DND-41 (cell line): ENCODE data around the gene TET2.

Source experiments
- ATAC-seq: fragments of 200-7000 bp; cut with Tn5 transposase; 3 replicates; pipeline ENCODE4 v1.9.1; 2021; ENCODE audit warnings: low read depth; ENCODE audit not compliant: insufficient read depth
- DNase-seq: peaks from one replicate; pipeline ENCODE4 v3.0.0-alpha.2; 2020
- H2AFZ ChIP-seq: 2 replicates; pipeline ENCODE4 v1.6.0; 2012; ENCODE audit warnings: low read depth, low read length
- H3K27ac ChIP-seq: 2 replicates; pipeline ENCODE4 v1.5.1; 2012; ENCODE audit warnings: low read length, inconsistent platforms
- H3K27me3 ChIP-seq: fragments of 200-600 bp; sonication (generic); 2 replicates; pipeline ENCODE4 v1.6.0; 2012; ENCODE audit warnings: low read length, mild to moderate bottlenecking, inconsistent platforms; ENCODE audit not compliant: insufficient read depth, poor library complexity
- H3K36me3 ChIP-seq: 2 replicates; pipeline ENCODE4 v1.5.1; 2012; ENCODE audit warnings: low read length, inconsistent platforms; ENCODE audit not compliant: insufficient read depth
- H3K4me1 ChIP-seq: 2 replicates; pipeline ENCODE4 v1.5.1; 2012; ENCODE audit warnings: mild to moderate bottlenecking, low read length; ENCODE audit not compliant: insufficient read depth
- H3K4me2 ChIP-seq: 2 replicates; pipeline ENCODE4 v1.6.0; 2012; ENCODE audit warnings: mild to moderate bottlenecking, moderate library complexity, low read length, inconsistent platforms; ENCODE audit not compliant: insufficient read depth
- H3K4me3 ChIP-seq, 2 experiments: fragments of 200-600 bp in 1 of 2; shearing (Covaris generic) in 1 of 2; 2 replicates each; pipeline ENCODE4 v1.5.1; 2012 to 2016; ENCODE audit warnings: inconsistent platforms in 2 of 2, low read length in 2 of 2, mild to moderate bottlenecking in 2 of 2, low read depth in 1 of 2, moderate library complexity in 1 of 2
- H3K79me2 ChIP-seq: 2 replicates; pipeline ENCODE4 v1.6.0; 2012; ENCODE audit warnings: low read length, inconsistent platforms; ENCODE audit not compliant: insufficient read depth
- H3K9ac ChIP-seq: 2 replicates; pipeline ENCODE4 v1.6.0; 2012; ENCODE audit warnings: low read depth, mild to moderate bottlenecking, inconsistent platforms, low read length, moderate library complexity
- H3K9me3 ChIP-seq: 2 replicates; pipeline ENCODE4 v1.5.1; 2012; ENCODE audit warnings: low read length, moderate library complexity, mild to moderate bottlenecking, inconsistent platforms; ENCODE audit not compliant: insufficient read depth, severe bottlenecking
- H4K20me1 ChIP-seq: 2 replicates; pipeline ENCODE4 v1.6.0; 2012; ENCODE audit warnings: low read length; ENCODE audit not compliant: insufficient read depth
- EZH2 ChIP-seq: IDR thresholded peaks from 3 replicates; pipeline ENCODE4 v1.6.1; 2012; ENCODE audit warnings: borderline replicate concordance, low read depth, mild to moderate bottlenecking, moderate library complexity, low read length, inconsistent platforms; ENCODE audit not compliant: severe bottlenecking
- TF ChIP-seq, protein P1 (sequence below): IDR thresholded peaks from 2 replicates; pipeline ENCODE4 v1.5.1; 2012; ENCODE audit warnings: borderline replicate concordance, low read length, moderate library complexity, mild to moderate bottlenecking; ENCODE audit not compliant: poor library complexity, severe bottlenecking; ENCODE audit errors: extremely low read depth

The TET2 gene

DNA sequence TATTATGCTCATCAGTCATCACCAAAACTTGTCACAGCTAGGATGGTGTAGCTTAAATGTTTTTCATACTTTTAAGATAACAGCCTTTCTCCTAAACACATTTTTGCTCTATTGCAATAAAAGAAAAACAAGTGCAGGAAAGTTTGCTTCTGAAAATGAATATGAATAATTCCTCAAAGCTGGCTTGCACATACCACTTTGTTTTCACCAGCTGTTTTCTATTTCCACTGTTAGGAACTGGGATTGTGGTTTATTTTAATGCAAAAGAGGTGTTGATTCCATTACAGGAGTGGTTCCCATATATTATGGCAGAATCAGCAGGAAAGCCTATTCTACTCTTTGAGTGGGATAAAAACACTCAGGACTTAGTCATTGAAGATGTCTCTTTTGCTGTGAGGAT, 181.3 kb downstream of the TET2 start:
- Histone ChIP-seq H3K4me2 (no peak overlapping the region), H3K9ac (no peak overlapping the region), H3K79me2 (no peaks in the 10 kb centered on the region), H3K27me3 (no peaks in the 10 kb centered on the region), H3K36me3 (no peaks in the 10 kb centered on the region), H3K27ac (no peak overlapping the region), H2AFZ (no peak overlapping the region), H4K20me1 (no peaks in the 10 kb centered on the region), H3K4me3 (no peak overlapping the region), H3K4me1 (no peaks in the 10 kb centered on the region), H3K9me3 (no peaks in the 10 kb centered on the region)
- DNase-seq (no peak), ATAC-seq (no peak)
- TF ChIP-seq, protein P1, sequence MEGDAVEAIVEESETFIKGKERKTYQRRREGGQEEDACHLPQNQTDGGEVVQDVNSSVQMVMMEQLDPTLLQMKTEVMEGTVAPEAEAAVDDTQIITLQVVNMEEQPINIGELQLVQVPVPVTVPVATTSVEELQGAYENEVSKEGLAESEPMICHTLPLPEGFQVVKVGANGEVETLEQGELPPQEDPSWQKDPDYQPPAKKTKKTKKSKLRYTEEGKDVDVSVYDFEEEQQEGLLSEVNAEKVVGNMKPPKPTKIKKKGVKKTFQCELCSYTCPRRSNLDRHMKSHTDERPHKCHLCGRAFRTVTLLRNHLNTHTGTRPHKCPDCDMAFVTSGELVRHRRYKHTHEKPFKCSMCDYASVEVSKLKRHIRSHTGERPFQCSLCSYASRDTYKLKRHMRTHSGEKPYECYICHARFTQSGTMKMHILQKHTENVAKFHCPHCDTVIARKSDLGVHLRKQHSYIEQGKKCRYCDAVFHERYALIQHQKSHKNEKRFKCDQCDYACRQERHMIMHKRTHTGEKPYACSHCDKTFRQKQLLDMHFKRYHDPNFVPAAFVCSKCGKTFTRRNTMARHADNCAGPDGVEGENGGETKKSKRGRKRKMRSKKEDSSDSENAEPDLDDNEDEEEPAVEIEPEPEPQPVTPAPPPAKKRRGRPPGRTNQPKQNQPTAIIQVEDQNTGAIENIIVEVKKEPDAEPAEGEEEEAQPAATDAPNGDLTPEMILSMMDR, result no peak
- TF ChIP-seq EZH2, result no peak

DNA sequence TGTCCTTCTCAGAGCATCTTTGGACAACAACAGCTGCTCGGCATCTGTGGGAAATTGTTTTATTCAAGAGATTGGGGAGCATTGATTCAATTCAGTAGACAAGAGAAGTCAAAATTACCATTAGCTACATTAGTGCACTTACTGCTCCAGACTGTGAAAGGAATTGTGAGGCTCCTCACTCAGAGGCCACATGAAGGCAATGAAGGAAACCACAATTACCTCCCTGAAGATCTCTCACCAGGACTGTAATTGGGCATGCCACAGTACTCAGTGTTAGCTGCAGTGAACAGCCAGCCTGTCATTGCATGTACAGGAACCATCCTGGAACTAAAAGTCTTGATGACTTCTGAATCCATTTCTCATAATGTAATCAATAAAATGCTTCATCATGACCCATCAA, 182.4 kb downstream of the TET2 start:
- DNase-seq, result peak; percentile 43
- Histone ChIP-seq H3K36me3 (no peaks in the 10 kb centered on the region), H3K9ac (no peak overlapping the region), H3K4me3 (no peak overlapping the region), H3K27me3 (no peaks in the 10 kb centered on the region), H3K4me2 (no peak overlapping the region), H4K20me1 (no peaks in the 10 kb centered on the region), H3K27ac (no peak overlapping the region), H2AFZ (no peak overlapping the region), H3K4me1 (no peaks in the 10 kb centered on the region), H3K9me3 (no peaks in the 10 kb centered on the region), H3K79me2 (no peaks in the 10 kb centered on the region)
- peak; percentile 100 for ATAC-seq
- TF ChIP-seq EZH2, result no peak
- TF ChIP-seq, protein P1, result no peak
